CD14-positive monocyte (primary cell): ENCODE measurements around the gene SPATA19. TPM values are rescaled to one million over a fixed set of nuclear protein-coding genes. Genes with fewer than 3 reads are reported as not detected.

Source experiments
- DNase-seq, 3 donors: peaks; one replicate each; pipeline ENCODE4 v3.0.0-alpha.2; 2011 to 2022
- H2AFZ ChIP-seq: 2 replicates; pipeline ENCODE4 v1.6.0; 2012; ENCODE audit warnings: mild to moderate bottlenecking, low read depth, low read length, inconsistent platforms; ENCODE audit not compliant: insufficient read depth, poor library complexity, severe bottlenecking
- H3K27ac ChIP-seq, 2 donors: 1 replicate in 1 of 2; 2 replicates in 1 of 2; pipeline ENCODE4 v1.5.1; 2012 to 2013; ENCODE audit warnings: low read length in 2 of 2, control low read depth in 1 of 2, inconsistent platforms in 1 of 2, low read depth in 1 of 2, mild to moderate bottlenecking in 1 of 2
- H3K27me3 ChIP-seq, 2 donors: one replicate each; pipeline versions ENCODE4 v1.6.0 to v1.6.1; 2011 to 2013; ENCODE audit warnings: low read length in 2 of 2; ENCODE audit not compliant: control insufficient read depth in 2 of 2, insufficient read depth in 2 of 2
- H3K36me3 ChIP-seq, 2 donors: replicated peaks in 1 of 2; 1 replicate in 1 of 2; 2 replicates in 1 of 2; pipeline versions ENCODE4 v1.5.1 to v1.6.1; 2012 to 2013; ENCODE audit warnings: low read length in 2 of 2, control low read depth in 1 of 2, inconsistent platforms in 1 of 2, mild to moderate bottlenecking in 1 of 2; ENCODE audit not compliant: insufficient read depth in 2 of 2, control insufficient read depth in 1 of 2
- H3K4me1 ChIP-seq, 2 donors: 1 replicate in 1 of 2; 2 replicates in 1 of 2; pipeline versions ENCODE4 v1.5.1 to v1.6.1; 2012 to 2013; ENCODE audit warnings: low read length in 2 of 2, control low read depth in 1 of 2, inconsistent platforms in 1 of 2, mild to moderate bottlenecking in 1 of 2, moderate library complexity in 1 of 2; ENCODE audit not compliant: insufficient read depth in 2 of 2, control insufficient read depth in 1 of 2
- H3K4me2 ChIP-seq: replicated peaks from 2 replicates; pipeline ENCODE3; 2012; ENCODE audit warnings: low read length, moderate library complexity, mild to moderate bottlenecking; ENCODE audit not compliant: poor library complexity, severe bottlenecking; ENCODE audit errors: extremely low read depth
- H3K4me3 ChIP-seq, 3 experiments: fragments of 200-600 bp in 1 of 3; sonication (generic) in 1 of 3; replicated peaks in 1 of 3; 1 replicate in 2 of 3; 2 replicates in 1 of 3; pipeline ENCODE4 v1.5.1; 2011 to 2013; ENCODE audit warnings: low read length in 3 of 3, mild to moderate bottlenecking in 3 of 3, control low read depth in 2 of 3, low read depth in 2 of 3, inconsistent platforms in 1 of 3, moderate library complexity in 1 of 3
- H3K79me2 ChIP-seq: 2 replicates; pipeline ENCODE4 v1.6.0; 2012; ENCODE audit warnings: mild to moderate bottlenecking, control low read depth, inconsistent platforms, low read length, moderate library complexity; ENCODE audit not compliant: insufficient read depth
- H3K9ac ChIP-seq: 2 replicates; pipeline ENCODE4 v1.6.0; 2017; ENCODE audit warnings: low read length, mild to moderate bottlenecking; ENCODE audit not compliant: insufficient read depth, poor library complexity, severe bottlenecking
- H3K9me3 ChIP-seq, 2 donors: replicated peaks in 1 of 2; 1 replicate in 1 of 2; 2 replicates in 1 of 2; pipeline versions ENCODE4 v1.5.1 to v1.6.1; 2012 to 2013; ENCODE audit warnings: low read length in 2 of 2, control low read depth in 1 of 2; ENCODE audit not compliant: control insufficient read depth in 1 of 2, insufficient read depth in 1 of 2
- H4K20me1 ChIP-seq: 2 replicates; pipeline ENCODE4 v1.6.0; 2012; ENCODE audit warnings: mild to moderate bottlenecking, low read length, control low read depth, moderate library complexity; ENCODE audit not compliant: insufficient read depth
- H3K27ac Mint-ChIP-seq, 7 donors: one replicate each; pipeline ENCODE4 v1.8.0; 2020; ENCODE audit warnings: mild to moderate bottlenecking in 7 of 7, mixed read lengths in 7 of 7, moderate library complexity in 6 of 7, inconsistent platforms in 2 of 7
- H3K27me3 Mint-ChIP-seq, 3 donors: one replicate each; pipeline ENCODE4 v1.8.0; 2021 to 2022; ENCODE audit warnings: low read depth in 3 of 3, mild to moderate bottlenecking in 3 of 3, mixed read lengths in 3 of 3, moderate library complexity in 3 of 3, inconsistent platforms in 1 of 3
- H3K36me3 Mint-ChIP-seq, 2 donors: one replicate each; pipeline ENCODE4 v1.8.0; 2020; ENCODE audit warnings: mixed read lengths in 2 of 2, inconsistent platforms in 1 of 2, mild to moderate bottlenecking in 1 of 2
- H3K4me1 Mint-ChIP-seq: one replicate; pipeline ENCODE4 v1.8.0; 2020; ENCODE audit warnings: mild to moderate bottlenecking, mixed read lengths
- H3K4me3 Mint-ChIP-seq, 2 donors: one replicate each; pipeline ENCODE4 v1.8.0; 2020; ENCODE audit warnings: mild to moderate bottlenecking in 2 of 2, mixed read lengths in 2 of 2, moderate library complexity in 1 of 2
- H3K9me3 Mint-ChIP-seq, 7 donors: one replicate each; pipeline ENCODE4 v1.8.0; 2020 to 2022; ENCODE audit warnings: mixed read lengths in 7 of 7, mild to moderate bottlenecking in 6 of 7, moderate library complexity in 6 of 7, inconsistent platforms in 2 of 7
- WGBS: methylation state at CpG from one replicate; pipeline ENCODE4 v1.1.5; 2013; ENCODE audit warnings: missing lambda C conversion rate; ENCODE audit not compliant: insufficient coverage; 5-methylcytosine and 5-hydroxymethylcytosine counted together
- intact Hi-C, 2 donors: fragments of 100-400 bp; cut with micrococcal nuclease; formaldehyde crosslinking; loops; one replicate each; pipeline versions ENCODE4 v1.15.0 to v1.15.1; 2023
- polyA plus RNA-seq, 3 donors: library from polyadenylated mRNA; depleted of rRNA in 1 of 3; unstranded in 2 of 3; stranded (reverse) in 1 of 3; fragments of 300-500 nt in 2 of 3; fragments of >200 nt in 1 of 3; fragmentation: Illumina TruSeq in 2 of 3; gene quantifications; 1 replicate in 2 of 3; 2 replicates in 1 of 3; pipeline ENCODE4 v1.2.3, GENCODE V29; 2012 to 2021
- TF ChIP-seq, protein P1 (sequence below): fragments of 200-600 bp; IDR thresholded peaks from one replicate; pipeline ENCODE4 v1.8.0; 2022; ENCODE audit warnings: antibody characterized with exemption, mild to moderate bottlenecking

SPATA19 gene
- polyA plus RNA-seq, 3 donors: not detected

DNA sequence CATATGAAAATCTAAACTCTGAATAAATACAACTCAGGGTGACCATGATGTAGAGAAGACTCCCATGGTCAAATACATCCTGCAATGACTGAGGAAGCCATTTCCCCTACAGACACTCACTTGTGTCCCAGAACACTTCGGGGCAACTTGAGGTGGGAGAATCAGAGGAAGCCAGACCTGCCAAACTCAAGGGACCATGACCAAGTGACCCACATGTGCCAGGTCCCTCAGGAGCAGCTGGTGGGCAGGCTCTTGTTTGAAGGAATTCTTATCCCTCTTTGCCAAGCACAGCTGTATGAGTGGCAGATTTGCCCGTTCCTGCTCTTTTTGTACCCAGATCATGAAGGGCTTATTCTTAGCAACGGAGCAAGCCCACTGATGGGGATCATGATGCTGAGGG lies 17.8 kb downstream of the SPATA19 start:
- intact Hi-C loops: no loop called here
- Histone ChIP-seq H3K4me1 (no peaks in the 10 kb centered on the region), H3K4me3 (no peak overlapping the region), H3K9me3 (peaks cover 6% of the 10 kb centered on the region in 2 donors), H3K27ac (no peak overlapping the region), H4K20me1 (no peaks in the 10 kb centered on the region), H3K9ac (no peak overlapping the region), H3K27me3 (no peaks in the 10 kb centered on the region), H2AFZ (no peak overlapping the region), H3K4me2 (no peak overlapping the region), H3K79me2 (no peaks in the 10 kb centered on the region), H3K36me3 (no peaks in the 10 kb centered on the region)
- no peak overlapping the region for H3K4me3 Mint-ChIP-seq
- TF ChIP-seq, protein P1, sequence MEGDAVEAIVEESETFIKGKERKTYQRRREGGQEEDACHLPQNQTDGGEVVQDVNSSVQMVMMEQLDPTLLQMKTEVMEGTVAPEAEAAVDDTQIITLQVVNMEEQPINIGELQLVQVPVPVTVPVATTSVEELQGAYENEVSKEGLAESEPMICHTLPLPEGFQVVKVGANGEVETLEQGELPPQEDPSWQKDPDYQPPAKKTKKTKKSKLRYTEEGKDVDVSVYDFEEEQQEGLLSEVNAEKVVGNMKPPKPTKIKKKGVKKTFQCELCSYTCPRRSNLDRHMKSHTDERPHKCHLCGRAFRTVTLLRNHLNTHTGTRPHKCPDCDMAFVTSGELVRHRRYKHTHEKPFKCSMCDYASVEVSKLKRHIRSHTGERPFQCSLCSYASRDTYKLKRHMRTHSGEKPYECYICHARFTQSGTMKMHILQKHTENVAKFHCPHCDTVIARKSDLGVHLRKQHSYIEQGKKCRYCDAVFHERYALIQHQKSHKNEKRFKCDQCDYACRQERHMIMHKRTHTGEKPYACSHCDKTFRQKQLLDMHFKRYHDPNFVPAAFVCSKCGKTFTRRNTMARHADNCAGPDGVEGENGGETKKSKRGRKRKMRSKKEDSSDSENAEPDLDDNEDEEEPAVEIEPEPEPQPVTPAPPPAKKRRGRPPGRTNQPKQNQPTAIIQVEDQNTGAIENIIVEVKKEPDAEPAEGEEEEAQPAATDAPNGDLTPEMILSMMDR: no peak
- H3K4me1 Mint-ChIP-seq: no peaks in the 10 kb centered on the region
- 84% methylated on average over 3 of the region's 3 CpGs for WGBS
- no peak for DNase-seq
- no peak overlapping the region for H3K27ac Mint-ChIP-seq
- H3K36me3 Mint-ChIP-seq: no peaks in the 10 kb centered on the region
- H3K27me3 Mint-ChIP-seq: peaks cover 2 to 5% (median 4%) of the 10 kb centered on the region in 3 donors
- H3K9me3 Mint-ChIP-seq: peaks cover 0 to 5% (median 2%) of the 10 kb centered on the region in 7 donors

DNA sequence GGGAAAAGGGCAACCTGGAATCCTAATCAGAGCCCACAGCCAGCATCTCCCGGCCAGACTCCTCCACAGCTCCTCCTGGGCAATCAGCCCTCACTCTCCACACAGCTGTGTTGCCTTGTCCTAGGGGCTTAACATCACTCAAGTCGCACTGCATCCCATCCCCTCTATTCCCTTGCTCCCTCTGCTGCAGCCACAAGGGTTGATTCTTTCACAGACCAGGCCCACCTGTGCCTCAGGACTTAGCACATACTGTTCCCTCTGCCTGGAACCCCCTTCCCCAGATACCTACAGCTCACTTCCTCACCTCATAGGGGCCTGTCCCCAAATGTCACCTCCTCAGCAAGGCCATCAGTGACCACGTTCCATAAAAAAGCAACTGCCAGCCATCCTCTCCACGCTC lies 18.4 kb downstream of the SPATA19 start:
- intact Hi-C loops: no loop called here
- peaks cover 2 to 4% (median 3%) of the 10 kb centered on the region in 3 donors for H3K27me3 Mint-ChIP-seq
- no peak overlapping the region for H3K4me3 Mint-ChIP-seq
- peaks cover 0 to 2% of the 10 kb centered on the region in 2 donors for H3K9me3 ChIP-seq
- WGBS: 90% methylated on average over 4 of the region's 4 CpGs
- H3K4me3 ChIP-seq: no peak overlapping the region
- peaks cover 0 to 2% (median 0%) of the 10 kb centered on the region in 7 donors for H3K9me3 Mint-ChIP-seq
- no peak overlapping the region for H3K27ac Mint-ChIP-seq
- no peak overlapping the region for H3K27ac ChIP-seq
- DNase-seq: no peak
- no peaks in the 10 kb centered on the region for H3K4me1 ChIP-seq
- H3K4me2 ChIP-seq: no peak overlapping the region
- TF ChIP-seq, protein P1: no peak
- no peaks in the 10 kb centered on the region for H4K20me1 ChIP-seq
- no peak overlapping the region for H3K9ac ChIP-seq
- H3K4me1 Mint-ChIP-seq: no peaks in the 10 kb centered on the region
- H3K36me3 ChIP-seq: no peaks in the 10 kb centered on the region
- no peak overlapping the region for H2AFZ ChIP-seq
- H3K79me2 ChIP-seq: no peaks in the 10 kb centered on the region
- H3K36me3 Mint-ChIP-seq: no peaks in the 10 kb centered on the region
- no peaks in the 10 kb centered on the region for H3K27me3 ChIP-seq
